ENCODE results near the gene CCDC141. TPM values are rescaled to one million over a fixed set of nuclear protein-coding genes. Genes with fewer than 3 reads are reported as not detected.
"Not testable (repeated sequence)": the region's sequence is repeated elsewhere in the genome, so short reads cannot be mapped to it uniquely, and the experiment has no call there.

The CCDC141 gene
- total RNA-seq, 1 donor from 2014 or later = 61.8 TPM

DNA sequence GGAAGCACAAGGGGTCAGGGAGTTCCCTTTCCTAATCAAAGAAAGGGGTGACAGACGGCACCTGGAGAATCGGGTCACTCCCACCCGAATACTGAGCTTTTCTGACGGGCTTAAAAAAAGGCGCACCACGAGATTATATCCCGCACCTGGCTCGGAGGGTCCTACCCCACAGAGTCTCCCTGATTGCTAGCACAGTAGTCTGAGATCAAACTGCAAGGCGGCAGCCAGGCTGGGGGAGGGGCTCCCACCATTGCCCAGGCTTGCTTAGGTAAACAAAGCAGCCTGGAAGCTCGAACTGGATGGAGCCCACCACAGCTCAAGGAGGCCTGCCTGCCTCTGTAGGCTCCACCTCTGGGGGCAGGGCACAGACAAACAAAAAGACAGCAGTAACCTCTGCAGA is 67.3 kb downstream of the CCDC141 start:
- not testable (repeated sequence) for DNase-seq (ENCODE audit: low read depth)

GRCh38 chr2:178980815-178981214 is 69.1 kb downstream of the CCDC141 start:
- no peak for DNase-seq (ENCODE audit: low read depth)

GRCh38 chr2:178978667-178979066 is 71.3 kb downstream of the CCDC141 start:
- DNase-seq (ENCODE audit: low read depth) = no peak

- DNase-seq (ENCODE audit: low read depth) = peak; percentile 87
These were observed 73.6 kb downstream of the CCDC141 start for GRCh38 chr2:178976351-178976750.

DNA sequence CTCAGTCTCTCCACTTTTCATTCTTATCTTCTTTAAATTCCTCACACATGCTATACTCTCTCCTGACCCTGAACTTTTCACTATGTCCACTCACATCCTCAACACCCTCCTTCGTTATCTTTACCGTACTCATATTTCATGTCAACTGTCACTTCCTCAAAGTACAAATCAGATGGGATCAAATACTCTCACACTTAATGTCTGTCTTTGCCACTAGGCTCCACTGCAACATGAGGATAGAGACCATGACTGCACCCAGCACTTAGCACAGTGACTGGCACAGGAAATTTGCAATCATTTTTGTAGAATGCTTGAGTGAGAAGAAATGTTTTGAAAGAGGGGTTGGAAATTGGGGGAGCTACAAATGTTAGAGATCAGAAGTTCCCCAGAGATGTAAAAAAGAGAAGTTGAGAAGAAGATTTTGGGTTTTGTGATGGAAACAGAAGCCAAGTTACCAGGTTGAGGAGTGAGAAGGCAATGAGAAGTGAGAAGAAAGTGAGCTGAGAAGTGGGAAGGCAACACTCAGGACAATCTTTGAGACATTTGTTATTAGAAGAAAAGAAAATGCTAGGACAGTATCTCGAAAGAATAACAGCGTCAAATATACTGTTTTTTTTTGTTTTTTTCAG is 87.0 kb downstream of the CCDC141 start:
- DNase-seq (ENCODE audit: low read depth) = no peak

DNA sequence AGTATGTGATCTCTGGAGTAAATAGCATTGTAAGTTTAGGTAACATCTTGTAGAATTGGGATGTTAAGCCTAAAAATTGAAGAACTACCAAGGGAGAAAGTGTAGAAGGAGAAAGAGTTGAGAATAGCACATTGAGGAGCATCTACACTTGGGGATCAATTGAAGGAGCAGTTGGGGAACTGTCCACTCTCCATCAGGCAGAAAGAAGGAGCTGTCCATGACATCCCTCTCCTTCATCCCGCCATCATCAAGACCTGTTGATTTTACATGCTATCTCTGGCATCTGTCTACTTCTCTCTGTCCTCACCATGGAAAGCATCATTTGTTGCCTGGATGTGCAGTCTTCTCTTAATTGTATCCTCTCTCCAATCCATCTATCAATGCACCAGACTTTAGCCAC is 87.8 kb downstream of the CCDC141 start:
- no peak for DNase-seq (ENCODE audit: low read depth)

DNA sequence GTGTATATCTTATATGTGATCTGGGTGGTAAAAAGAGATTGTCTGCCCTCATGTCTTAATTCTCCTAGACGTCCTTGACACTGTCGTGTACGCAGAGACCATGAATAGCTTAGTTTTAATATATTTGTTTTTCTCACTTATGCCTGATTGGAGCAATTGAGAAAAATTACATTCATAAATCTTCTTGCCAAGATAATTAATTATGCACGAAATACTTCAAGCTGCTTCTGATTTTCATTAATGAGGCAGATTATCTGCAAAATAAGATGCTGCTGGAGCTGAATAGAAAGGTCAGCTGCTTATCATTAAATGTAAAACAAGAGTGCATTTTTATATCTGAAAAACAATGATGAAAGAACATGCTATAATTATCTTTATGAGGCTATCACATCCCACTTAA is 95.9 kb downstream of the CCDC141 start:
- no peak for DNase-seq (ENCODE audit: low read depth)

- no peak for DNase-seq (ENCODE audit: low read depth)
These were observed 98.5 kb downstream of the CCDC141 start for GRCh38 chr2:178951266-178952006.

- DNase-seq (ENCODE audit: low read depth) = peak; percentile 13
These were observed 100.4 kb downstream of the CCDC141 start for GRCh38 chr2:178949584-178949983.

- no peak for DNase-seq (ENCODE audit: low read depth)
These were observed 100.8 kb downstream of the CCDC141 start for GRCh38 chr2:178949151-178949550.

DNA sequence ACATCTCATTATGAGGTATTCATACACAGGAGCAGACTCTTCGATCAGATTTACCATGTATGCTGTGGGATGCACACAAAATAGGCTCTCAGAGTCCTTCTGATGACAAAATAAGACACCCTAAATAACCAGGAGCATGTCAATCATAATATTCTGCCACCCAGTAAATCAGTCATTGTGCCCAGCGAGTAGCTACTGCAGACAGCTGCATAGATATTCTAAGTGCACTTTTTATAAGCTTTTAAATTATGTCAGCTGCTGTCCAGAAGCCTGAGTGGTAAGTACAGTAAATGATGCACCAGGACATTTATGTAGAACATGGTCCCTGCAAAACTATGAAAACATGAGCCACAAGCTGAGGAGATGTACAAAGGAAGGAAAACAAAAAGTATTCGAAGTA is 102.9 kb downstream of the CCDC141 start:
- peak; percentile 84 for DNase-seq (ENCODE audit: low read depth)

DNA sequence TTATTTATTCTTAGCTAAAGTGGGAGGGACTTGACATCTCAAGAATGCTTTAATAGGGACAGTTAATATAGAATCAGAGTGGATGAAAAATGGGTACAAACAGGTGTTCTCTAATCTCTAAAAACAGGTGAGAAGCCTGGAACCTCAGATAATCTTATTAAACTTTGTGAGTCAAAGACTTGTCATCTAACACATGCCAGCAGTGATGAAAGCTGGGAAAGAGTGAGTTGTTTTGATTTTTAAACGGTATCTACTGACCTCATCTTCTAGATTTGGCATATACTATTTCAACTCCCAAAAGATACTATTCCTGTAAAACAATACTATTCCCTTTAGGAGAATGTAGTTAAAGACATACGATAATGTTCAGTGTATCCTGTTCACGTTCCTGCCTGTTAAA is 103.4 kb downstream of the CCDC141 start:
- DNase-seq (ENCODE audit: low read depth) = peak; percentile 89

- DNase-seq (ENCODE audit: low read depth) = no peak
These were observed 106.2 kb downstream of the CCDC141 start for GRCh38 chr2:178943745-178944144.

DNA sequence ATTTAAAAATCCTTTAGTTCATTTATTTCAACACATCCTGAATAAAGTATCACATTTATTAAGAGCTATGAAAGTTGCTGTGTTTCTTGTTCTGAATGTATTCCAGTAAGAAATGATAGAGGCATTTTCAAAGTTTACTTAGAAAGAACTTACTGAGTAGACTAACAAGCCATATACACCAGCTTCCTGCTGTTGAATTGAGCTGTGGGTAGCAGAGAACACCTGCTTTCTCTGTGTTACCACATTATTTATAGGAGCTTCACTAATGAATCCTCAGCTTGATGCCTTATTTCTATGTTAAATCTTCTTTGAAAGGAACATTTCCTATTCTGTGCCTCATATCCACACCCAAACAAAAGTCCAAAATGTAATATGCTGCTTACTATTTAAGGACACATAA is 115.4 kb downstream of the CCDC141 start:
- DNase-seq (ENCODE audit: low read depth) = peak; percentile 43

DNA sequence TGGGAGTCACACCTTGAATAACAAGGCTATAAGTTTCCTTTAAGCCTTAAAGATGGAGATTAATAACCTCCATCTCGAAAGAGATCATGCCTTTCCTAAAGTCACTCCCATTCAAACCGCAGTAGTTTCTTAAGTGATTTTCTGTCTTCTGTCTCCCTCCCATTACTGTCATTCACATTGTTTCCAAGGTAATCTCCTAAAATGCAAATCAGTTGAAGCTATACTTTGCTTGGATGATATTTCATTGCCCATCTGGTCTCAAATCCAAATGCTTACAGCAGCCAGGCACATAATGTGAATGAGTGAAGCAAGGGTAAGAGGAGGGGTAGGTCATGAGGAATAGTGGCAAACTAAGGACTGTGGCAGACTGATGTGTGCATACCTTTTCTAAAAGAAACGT is 116.4 kb downstream of the CCDC141 start:
- no peak for DNase-seq (ENCODE audit: low read depth)

DNA sequence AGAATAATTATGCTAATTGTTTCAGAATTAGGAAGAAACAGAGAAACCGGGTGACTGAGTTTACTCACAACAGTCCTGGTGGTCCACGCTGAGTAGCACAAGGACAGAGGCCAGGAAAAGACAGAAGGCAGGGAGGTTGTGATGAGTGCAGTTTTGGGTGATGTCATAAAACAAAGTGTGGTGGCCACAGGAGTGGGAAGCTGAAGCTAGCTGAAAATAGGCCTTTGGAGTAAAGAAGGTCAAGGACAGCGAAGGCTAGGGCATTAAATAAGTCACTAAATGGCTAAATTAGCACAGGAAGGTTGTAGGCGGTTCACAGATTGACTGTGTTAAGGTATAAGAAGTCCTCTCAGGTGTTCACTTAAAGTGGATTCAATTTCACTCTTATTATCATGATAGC is 121.9 kb downstream of the CCDC141 start:
- DNase-seq (ENCODE audit: low read depth) = peak; percentile 13

DNA sequence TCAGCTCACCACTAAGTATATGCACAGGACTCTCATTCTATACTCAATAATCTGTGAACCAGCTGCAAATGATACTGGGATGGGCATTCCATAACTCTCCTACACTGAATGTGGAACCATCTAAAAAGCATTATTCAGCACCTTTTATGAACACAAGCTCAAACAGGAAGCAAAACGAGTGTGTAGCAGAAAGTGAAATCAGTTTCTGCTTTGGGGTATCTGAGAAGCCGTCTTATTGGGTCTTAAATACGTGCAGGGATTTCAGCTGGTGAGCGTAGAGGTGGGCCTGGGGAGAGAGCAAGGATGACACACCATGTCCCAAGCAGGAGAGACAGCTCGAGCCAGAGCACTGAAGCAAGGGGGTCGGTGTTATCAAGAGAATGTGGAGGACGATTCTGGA is 122.8 kb downstream of the CCDC141 start:
- DNase-seq (ENCODE audit: low read depth) = no peak

DNA sequence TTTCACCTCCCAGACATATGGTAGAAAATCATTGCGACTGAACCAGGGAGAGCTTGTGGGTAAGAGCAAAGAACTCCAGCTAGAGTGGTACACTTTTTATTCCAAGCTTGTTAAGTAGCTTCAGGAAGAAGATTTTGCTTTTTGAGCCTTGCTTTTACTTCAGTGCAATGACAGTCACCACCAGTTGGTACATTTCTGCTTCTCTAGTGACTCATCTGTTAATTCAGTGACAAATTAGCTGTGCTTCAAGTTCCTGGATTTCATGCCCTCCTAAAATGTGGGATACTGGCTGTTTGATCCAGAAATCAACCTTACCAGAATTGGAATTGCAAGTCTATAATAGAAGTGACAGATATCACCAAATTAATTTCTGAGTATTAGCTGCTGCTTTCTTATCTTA is 125.1 kb downstream of the CCDC141 start:
- peak; percentile 43 for DNase-seq (ENCODE audit: low read depth)

DNA sequence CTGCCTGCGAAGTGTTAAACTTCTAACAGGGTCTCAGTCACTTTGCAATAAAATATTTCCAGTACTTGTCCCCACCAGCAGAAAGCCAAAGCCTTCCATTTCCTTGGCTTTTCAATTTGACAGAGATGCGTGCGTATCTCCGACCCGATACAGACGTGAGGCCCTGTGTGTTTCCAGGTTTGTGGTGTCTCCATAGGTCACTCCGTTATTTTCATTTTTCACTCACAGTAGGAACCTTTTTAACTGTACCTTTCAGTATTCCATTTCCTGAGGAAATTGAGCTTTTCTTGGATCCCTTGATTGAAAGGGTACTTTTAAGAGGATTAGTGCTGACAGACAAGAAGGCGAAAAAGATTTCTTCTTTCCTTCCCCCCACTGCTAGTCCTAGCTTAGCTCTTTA is 126.4 kb downstream of the CCDC141 start:
- no peak for DNase-seq (ENCODE audit: low read depth)

- no peak for DNase-seq (ENCODE audit: low read depth)
These were observed 128.9 kb downstream of the CCDC141 start for GRCh38 chr2:178920916-178921513.

- DNase-seq (ENCODE audit: low read depth) = peak; percentile 32
These were observed 132.4 kb downstream of the CCDC141 start for GRCh38 chr2:178917555-178917954.

DNA sequence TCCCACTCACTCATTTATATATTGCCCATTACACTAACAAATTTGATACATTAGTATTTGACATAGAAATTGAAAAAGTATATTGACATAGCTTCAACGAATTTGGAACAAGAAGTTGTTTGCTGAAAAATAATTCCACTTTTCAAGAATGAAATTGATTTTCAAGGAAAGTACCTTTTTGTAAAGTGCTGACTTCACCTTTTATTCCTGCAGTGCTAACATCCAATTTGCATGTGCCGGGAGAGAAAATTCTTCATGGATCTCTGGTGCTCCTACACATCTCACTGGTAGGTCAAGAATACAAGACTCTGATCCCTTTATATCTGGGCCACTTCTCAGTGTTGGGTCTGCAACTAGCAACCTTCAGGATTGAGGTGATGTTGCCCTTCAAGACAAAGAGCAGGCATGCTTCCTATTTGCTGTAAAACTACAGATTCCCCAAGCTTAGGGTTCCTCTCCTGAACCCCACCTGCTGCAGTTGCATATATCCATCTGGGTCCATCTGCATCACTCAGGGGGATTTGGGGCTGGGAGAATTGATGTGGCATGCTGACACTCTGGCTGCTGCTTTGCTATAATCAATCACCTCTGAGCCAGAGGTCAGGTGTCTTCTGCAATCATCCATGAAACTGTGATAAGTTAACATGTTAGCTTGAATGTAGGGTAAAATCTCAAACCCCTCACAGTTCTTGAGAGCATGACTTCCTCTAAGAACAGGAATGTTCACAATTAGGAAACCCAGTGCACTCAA is 134.3 kb downstream of the CCDC141 start:
- DNase-seq (ENCODE audit: low read depth) = no peak
